MCF 10A (cell line): ENCODE data around the gene TAF9B. TPM values are rescaled to one million over a fixed set of nuclear protein-coding genes. Genes with fewer than 3 reads are reported as not detected.
"Not testable (repeated sequence)": the region's sequence is repeated elsewhere in the genome, so short reads cannot be mapped to it uniquely, and the experiment has no call there.

Experiments used
- BruUV-seq: library from RNA; stranded (reverse); fragments of 400-500 nt; replicated peaks from 2 replicates; lab custom pipeline; 2021; lab: Mats Ljungman, UMichigan
- CTCF ChIA-PET: fragments of 300-600 bp; sonication (Branson Sonifier 250); formaldehyde crosslinking; extraction: SDS; loops from one replicate; lab custom pipeline; 2021; ENCODE audit warnings: antibody characterized with exemption, inconsistent platforms; lab: Yijun Ruan, JAX
- POLR2A ChIA-PET: fragments of 300-600, 350-650 bp; sonication (Branson Sonifier 250); formaldehyde crosslinking; extraction: SDS; loops from one replicate; lab custom pipeline; 2020; ENCODE audit warnings: antibody characterized with exemption, inconsistent platforms; lab: Yijun Ruan, JAX
- DNase-seq: peaks from one replicate; pipeline ENCODE4 v3.0.0-alpha.2; 2018; ENCODE audit not compliant: unreplicated experiment
- H3K27ac Mint-ChIP-seq: one replicate; pipeline ENCODE4 v1.8.0; 2022; ENCODE audit warnings: mild to moderate bottlenecking, low read depth, mixed read lengths; ENCODE audit not compliant: unreplicated experiment
- H3K27me3 Mint-ChIP-seq: one replicate; pipeline ENCODE4 v1.8.0; 2022; ENCODE audit warnings: mixed read lengths; ENCODE audit not compliant: insufficient read depth, unreplicated experiment
- H3K36me3 Mint-ChIP-seq: one replicate; pipeline ENCODE4 v1.8.0; 2022; ENCODE audit warnings: mild to moderate bottlenecking, moderate library complexity, mixed read lengths; ENCODE audit not compliant: insufficient read depth, unreplicated experiment
- H3K4me1 Mint-ChIP-seq: one replicate; pipeline ENCODE4 v1.8.0; 2022; ENCODE audit warnings: mixed read lengths; ENCODE audit not compliant: insufficient read depth, unreplicated experiment
- H3K4me3 Mint-ChIP-seq: one replicate; pipeline ENCODE4 v1.8.0; 2022; ENCODE audit warnings: mild to moderate bottlenecking, moderate library complexity, mixed read lengths; ENCODE audit not compliant: unreplicated experiment
- H3K9me3 Mint-ChIP-seq: one replicate; pipeline ENCODE4 v1.8.0; 2022; ENCODE audit warnings: mixed read lengths; ENCODE audit not compliant: unreplicated experiment
- intact Hi-C: fragments of 100-400 bp; cut with micrococcal nuclease; formaldehyde crosslinking; loops from 2 replicates; pipeline ENCODE4 v1.14.1; 2022
- total RNA-seq: library from RNA; stranded (reverse); gene quantifications from 2 replicates; pipeline ENCODE4 v1.2.3, GENCODE V29; 2022
- TF ChIP-seq, protein P1 (sequence below): fragments of 200-600 bp; IDR thresholded peaks from one replicate; pipeline ENCODE4 v1.8.0; 2022; ENCODE audit warnings: antibody characterized with exemption, mild to moderate bottlenecking; ENCODE audit not compliant: unreplicated experiment

Gene TAF9B
- total RNA-seq, 1 experiment from 2014 or later = 11.8 TPM

DNA sequence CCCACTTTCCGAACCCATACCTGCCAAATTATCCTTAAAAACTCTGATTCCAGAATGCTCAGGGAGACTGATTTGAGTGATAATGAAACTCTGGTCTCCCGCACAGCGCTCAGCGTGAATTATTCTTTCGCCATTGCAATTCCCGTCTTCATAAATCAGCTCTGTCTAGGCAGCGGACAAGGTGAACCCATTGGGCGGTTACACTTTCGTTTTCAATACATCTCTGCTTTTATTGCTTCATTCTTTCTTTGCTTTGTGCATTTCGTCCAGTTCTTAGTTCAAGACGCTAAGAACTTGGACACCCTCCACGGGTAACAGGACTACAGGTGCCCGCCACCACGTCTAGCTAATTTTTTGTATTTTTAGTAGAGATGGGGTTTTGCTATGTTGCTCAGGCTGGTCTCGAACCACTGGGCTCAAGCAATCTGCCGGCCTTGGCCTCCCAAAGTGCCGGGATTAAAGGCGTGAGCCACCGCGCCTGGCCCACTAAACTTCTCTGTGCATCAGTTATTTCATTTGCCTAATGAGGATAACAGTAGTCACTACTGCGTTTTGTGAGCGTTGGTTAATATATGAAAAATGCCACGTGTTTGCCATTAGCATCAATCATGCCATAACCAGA is 36.3 kb downstream of the TAF9B start:
- Mint-ChIP-seq H3K4me1 (peaks cover 14% of the 10 kb centered on the region), H3K36me3 (peaks cover 14% of the 10 kb centered on the region), H3K4me3 (peak overlapping the region; percentile 78), H3K9me3 (peaks cover 7% of the 10 kb centered on the region), H3K27me3 (no peaks in the 10 kb centered on the region), H3K27ac (peak overlapping the region; percentile 86)
- ChIA-PET CTCF (interaction anchor here (0.8 to 3.1 kb wide), 3 partner anchors 11 to 444 kb away, joined by 4 to 16 read pairs (median 7); no protein-coding TSS in a partner anchor), POLR2A (interaction anchor here (0.5 to 1.6 kb wide), 4 partner anchors 10 to 506 kb away, joined by 3 to 5 read pairs (median 4); partner anchors contain the start of gene MAGT1)
- intact Hi-C loops = no loop called here
- DNase-seq = no peak
- TF ChIP-seq, protein P1, sequence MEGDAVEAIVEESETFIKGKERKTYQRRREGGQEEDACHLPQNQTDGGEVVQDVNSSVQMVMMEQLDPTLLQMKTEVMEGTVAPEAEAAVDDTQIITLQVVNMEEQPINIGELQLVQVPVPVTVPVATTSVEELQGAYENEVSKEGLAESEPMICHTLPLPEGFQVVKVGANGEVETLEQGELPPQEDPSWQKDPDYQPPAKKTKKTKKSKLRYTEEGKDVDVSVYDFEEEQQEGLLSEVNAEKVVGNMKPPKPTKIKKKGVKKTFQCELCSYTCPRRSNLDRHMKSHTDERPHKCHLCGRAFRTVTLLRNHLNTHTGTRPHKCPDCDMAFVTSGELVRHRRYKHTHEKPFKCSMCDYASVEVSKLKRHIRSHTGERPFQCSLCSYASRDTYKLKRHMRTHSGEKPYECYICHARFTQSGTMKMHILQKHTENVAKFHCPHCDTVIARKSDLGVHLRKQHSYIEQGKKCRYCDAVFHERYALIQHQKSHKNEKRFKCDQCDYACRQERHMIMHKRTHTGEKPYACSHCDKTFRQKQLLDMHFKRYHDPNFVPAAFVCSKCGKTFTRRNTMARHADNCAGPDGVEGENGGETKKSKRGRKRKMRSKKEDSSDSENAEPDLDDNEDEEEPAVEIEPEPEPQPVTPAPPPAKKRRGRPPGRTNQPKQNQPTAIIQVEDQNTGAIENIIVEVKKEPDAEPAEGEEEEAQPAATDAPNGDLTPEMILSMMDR = no peak
- BruUV-seq = TSS peak; percentile 87

DNA sequence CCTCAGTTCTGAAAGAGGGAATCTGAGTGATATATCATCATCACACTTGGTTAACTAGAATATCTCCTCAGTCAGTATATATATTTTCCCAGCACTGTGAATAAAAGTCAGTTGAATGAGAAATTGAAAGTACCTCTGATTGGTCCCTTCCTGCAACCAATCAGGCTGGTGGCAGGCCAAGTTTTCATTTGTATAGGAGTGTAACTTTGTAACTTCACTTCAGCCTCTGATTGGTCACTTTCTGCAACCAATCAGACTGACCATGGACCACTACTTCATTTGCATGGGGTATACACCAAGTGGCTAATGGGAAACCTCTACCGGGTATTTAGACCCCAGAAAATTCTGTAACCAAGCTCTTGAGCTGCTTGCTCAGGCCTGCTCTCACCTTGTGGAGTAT is 37.4 kb downstream of the TAF9B start:
- no peak overlapping the region for H3K4me3 Mint-ChIP-seq
- ChIA-PET CTCF (interaction anchor here (1.7 to 3.1 kb wide), 2 partner anchors 10 to 16 kb away, joined by 7 to 16 read pairs; no protein-coding TSS in a partner anchor), POLR2A (no interaction called here)
- no peaks in the 10 kb centered on the region for H3K27me3 Mint-ChIP-seq
- H3K27ac Mint-ChIP-seq = no peak overlapping the region
- BruUV-seq = no TSS peak
- DNase-seq = no peak
- H3K9me3 Mint-ChIP-seq = peaks cover 7% of the 10 kb centered on the region
- H3K4me1 Mint-ChIP-seq = peaks cover 7% of the 10 kb centered on the region
- intact Hi-C loops = no loop called here
- TF ChIP-seq, protein P1 = no peak
- peaks cover 14% of the 10 kb centered on the region for H3K36me3 Mint-ChIP-seq

DNA sequence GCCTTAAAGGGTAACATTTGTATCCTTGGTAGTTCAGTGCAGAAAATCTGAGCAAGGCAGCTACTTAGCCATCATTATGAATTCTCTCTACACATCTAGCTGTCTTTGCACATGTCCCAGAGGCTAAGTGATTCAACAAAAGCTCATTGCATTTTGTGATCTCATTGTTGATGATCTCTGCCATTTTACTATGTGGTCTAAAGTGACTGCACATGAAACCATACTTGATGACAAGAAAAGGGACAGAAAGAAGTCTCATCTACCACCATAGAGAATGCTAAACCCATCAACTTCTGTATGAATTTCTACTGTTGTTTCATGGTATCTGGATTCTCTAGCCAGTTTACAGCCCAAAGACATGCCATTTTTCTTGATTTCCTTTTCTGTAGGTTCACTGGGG is 41.3 kb downstream of the TAF9B start:
- Mint-ChIP-seq H3K4me1 (no peaks in the 10 kb centered on the region), H3K9me3 (no peaks in the 10 kb centered on the region), H3K27me3 (no peaks in the 10 kb centered on the region), H3K4me3 (no peak overlapping the region), H3K27ac (no peak overlapping the region), H3K36me3 (no peaks in the 10 kb centered on the region)
- no TSS peak for BruUV-seq
- TF ChIP-seq, protein P1 = no peak
- no peak for DNase-seq
- CTCF ChIA-PET = interaction anchor here (0.6 to 1.8 kb wide), 2 partner anchors 68 to 826 kb away, joined by 3 to 8 read pairs; no protein-coding TSS in a partner anchor
- intact Hi-C loops = no loop called here
- POLR2A ChIA-PET = no interaction called here

DNA sequence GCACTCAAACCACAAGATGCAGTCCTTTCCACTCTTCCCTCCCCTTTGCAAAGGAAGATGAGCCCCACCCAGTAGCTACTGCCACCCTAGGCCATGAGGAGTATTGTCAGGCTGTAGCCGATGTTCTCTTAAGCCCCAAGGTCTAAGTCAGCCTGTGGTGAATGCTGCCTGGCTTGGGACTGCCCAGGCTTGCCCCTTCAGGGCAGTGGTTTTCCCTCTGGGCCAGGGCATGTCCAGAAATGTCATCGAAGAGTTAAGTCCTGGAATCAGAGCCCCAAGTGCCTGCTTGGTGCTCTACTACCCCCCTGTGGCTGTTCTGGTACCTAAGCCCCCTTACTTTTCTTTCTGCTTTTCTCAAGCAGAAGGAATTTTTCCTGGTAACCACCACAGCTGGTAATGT is 47.2 kb downstream of the TAF9B start:
- intact Hi-C loops = no loop called here
- peak overlapping the region; percentile 23 for H3K27ac Mint-ChIP-seq
- H3K36me3 Mint-ChIP-seq = peaks cover 5% of the 10 kb centered on the region
- H3K9me3 Mint-ChIP-seq = no peaks in the 10 kb centered on the region
- peak; percentile 57 for DNase-seq
- CTCF ChIA-PET = interaction anchor here (0.6 to 1.9 kb wide), 13 partner anchors 10 to 1813 kb away, joined by 3 to 16 read pairs (median 4); partner anchors contain the start of gene COX7B
- no peaks in the 10 kb centered on the region for H3K4me1 Mint-ChIP-seq
- TF ChIP-seq, protein P1 = peak; percentile 24
- H3K4me3 Mint-ChIP-seq = no peak overlapping the region
- POLR2A ChIA-PET = interaction anchor here (0.8 to 1.0 kb wide), 2 partner anchors 11 to 13 kb away, joined by 3 read pairs; partner anchors contain the start of gene PGK1
- H3K27me3 Mint-ChIP-seq = no peaks in the 10 kb centered on the region
- no TSS peak for BruUV-seq

DNA sequence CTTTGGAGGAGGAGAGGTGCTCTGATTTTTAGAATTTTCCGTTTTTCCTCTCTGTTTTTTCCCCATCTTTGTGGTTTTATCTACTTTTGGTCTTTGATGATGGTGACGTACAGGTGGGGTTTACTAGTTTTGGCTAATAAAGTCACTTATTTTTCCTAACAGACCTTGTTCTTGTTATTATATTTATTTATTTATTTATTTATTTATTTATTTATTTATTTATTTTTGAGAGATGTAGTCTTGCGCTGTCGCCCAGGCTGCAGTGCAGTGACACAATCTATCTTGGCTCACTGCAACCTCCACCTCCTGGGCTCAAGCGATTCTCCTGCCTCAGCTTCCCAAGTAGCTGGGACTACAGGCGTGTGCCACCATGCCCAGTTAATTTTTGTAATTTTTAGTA is 58.0 kb downstream of the TAF9B start:
- not testable (repeated sequence) for H3K4me3 Mint-ChIP-seq

More for the DNA sequence above, 58.0 kb downstream of the TAF9B start:
- BruUV-seq, H3K27ac Mint-ChIP-seq, intact Hi-C loops, H3K4me1 Mint-ChIP-seq, H3K27me3 Mint-ChIP-seq, POLR2A ChIA-PET, CTCF ChIA-PET, H3K36me3 Mint-ChIP-seq, DNase-seq: not testable (repeated sequence)
- peaks cover 14% of the 10 kb centered on the region for H3K9me3 Mint-ChIP-seq
